ENCODE data around the gene SS18L1. TPM values are rescaled to one million over a fixed set of nuclear protein-coding genes. Genes with fewer than 3 reads are reported as not detected.

Gene SS18L1
- total RNA-seq, 1 experiment from 2014 or later = 10.7 TPM

DNA sequence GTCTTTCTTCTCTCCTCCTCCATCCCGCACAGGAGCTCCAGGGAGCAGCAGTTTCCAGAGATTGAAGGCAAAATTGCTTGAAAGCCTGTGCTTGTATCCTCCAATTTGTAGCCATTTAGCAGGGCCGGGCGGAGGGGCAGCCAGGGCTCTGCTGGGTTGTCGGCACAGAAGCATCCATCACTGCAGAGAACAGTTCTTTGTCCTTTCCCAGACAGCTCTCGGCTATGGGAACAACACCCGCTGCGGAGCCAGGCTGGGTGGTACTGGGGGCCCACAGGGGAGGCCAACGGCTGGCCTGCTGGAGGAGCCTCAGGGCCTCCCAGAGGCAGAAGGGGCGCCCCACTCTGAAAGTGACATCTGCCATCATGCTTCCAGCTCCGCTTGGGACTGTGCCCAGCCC lies 68.7 kb downstream of the SS18L1 start:
- no peak for DNase-seq (ENCODE audit: low read depth)

DNA sequence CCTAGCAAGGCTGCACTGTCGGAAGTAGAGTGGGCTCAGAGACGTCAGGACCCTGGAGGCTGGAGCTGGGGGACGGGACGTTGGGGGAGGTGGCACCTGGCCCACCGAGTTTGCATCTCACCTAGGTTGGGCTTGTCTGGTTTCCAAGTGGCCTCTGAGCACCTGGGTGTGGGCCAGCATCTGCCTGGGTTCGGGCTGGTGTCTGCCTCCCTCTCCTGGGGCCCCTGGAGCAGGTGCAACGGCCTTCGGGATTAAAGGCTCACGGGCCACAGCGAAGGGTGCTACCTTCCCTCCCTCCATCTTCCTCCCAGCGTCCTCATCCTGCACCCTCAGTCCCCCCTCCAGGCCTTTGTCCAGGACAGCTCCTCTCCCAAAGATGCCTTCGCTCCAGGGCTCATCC lies 70.5 kb downstream of the SS18L1 start:
- DNase-seq (ENCODE audit: low read depth) = no peak

GRCh38 chr20:62215020-62215990 lies 71.7 kb downstream of the SS18L1 start:
- no peak for DNase-seq (ENCODE audit: low read depth)

GRCh38 chr20:62215991-62216635 lies 72.5 kb downstream of the SS18L1 start:
- DNase-seq (ENCODE audit: low read depth) = no peak

GRCh38 chr20:62216636-62217566 lies 73.3 kb downstream of the SS18L1 start:
- DNase-seq (ENCODE audit: low read depth) = no peak

GRCh38 chr20:62217913-62218773 lies 74.6 kb downstream of the SS18L1 start:
- DNase-seq (ENCODE audit: low read depth) = no peak

GRCh38 chr20:62219101-62219991 lies 75.8 kb downstream of the SS18L1 start:
- no peak for DNase-seq (ENCODE audit: low read depth)

DNA sequence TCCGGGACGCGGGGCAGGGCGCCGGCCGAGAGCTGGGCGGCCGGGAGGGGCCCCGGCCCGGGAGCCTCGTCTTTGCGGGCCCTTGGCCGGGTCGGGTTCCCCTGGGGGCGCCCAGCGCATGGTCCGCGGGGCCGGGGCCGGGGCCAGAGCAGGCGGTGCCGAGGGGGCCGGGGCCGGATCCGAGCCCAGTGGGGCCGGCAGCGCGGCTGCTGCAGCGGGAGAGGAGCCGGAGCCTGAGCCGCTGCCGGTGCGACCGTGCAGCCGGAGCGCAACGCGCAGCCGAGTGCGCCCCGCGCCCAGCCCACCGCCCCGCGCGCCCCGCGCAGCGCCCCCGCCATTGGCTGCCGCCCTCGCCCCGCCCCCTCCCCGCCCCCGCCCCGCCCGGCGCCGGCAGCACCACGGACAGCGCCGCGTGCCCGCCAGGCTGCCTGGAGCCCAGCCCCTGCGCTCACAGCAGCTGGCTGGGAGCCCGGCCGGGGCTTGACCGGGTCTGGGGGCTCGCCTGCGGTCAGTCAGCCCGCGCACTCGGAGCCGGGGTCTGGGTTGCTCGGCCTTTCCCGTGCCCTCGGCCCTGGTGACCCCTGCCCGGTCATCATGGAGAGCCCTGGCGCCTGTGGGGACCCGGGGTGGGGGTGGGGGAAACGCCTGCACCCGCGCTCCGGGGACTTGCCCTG lies 76.6 kb downstream of the SS18L1 start, which contains the start of gene HRH3:
Gene HRH3 (minus strand): TSS at position 287 of the 674 bp plus-strand sequence. CDS start 308 bp downstream, outside the sequence.
- DNase-seq (ENCODE audit: low read depth) = peak; percentile 26

GRCh38 chr20:62220666-62221568 lies 77.3 kb downstream of the SS18L1 start:
- no peak for DNase-seq (ENCODE audit: low read depth)

- DNase-seq (ENCODE audit: low read depth) = no peak
Measured at GRCh38 chr20:62222266-62222850, 78.8 kb downstream of the SS18L1 start.

DNA sequence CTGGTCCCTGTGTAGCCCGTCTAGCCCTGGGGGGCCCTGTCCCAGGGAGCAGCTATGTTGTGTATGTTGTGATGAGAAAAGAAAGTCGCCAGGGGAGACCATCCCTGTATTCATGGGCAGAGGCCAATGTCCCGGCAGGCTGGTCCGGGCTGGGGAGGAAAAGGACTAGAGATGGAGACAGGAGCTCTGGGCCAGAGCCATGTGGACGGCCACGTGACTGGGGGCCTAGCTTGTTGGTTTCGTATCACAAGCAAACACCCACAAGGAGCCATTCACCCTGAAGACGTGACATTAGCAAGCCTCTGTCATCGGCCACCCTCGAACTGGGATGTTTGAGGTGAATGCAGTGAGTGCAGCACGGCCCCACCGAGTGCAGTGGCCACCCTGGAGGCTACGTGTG lies 79.4 kb downstream of the SS18L1 start:
- DNase-seq (ENCODE audit: low read depth) = no peak

DNA sequence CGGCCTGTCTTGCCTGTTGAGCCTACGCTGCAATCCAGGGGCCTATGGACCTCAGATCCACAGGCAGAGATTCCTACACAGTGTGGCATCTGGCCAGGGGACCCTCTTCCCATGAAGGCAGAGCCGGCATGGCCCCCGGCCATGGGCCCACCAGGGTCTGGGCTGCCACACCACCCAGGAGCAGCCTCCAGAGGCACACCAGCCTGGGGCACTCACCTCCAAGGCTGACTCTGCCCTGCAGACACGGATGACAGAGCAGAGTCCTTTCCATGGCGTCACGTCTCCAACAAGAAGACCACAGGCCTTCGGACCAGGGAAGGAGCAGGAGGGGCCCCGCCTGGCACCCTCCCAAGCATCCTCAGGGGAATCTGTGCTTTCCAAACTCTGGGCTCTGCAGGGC lies 80.0 kb downstream of the SS18L1 start:
- DNase-seq (ENCODE audit: low read depth) = no peak

DNA sequence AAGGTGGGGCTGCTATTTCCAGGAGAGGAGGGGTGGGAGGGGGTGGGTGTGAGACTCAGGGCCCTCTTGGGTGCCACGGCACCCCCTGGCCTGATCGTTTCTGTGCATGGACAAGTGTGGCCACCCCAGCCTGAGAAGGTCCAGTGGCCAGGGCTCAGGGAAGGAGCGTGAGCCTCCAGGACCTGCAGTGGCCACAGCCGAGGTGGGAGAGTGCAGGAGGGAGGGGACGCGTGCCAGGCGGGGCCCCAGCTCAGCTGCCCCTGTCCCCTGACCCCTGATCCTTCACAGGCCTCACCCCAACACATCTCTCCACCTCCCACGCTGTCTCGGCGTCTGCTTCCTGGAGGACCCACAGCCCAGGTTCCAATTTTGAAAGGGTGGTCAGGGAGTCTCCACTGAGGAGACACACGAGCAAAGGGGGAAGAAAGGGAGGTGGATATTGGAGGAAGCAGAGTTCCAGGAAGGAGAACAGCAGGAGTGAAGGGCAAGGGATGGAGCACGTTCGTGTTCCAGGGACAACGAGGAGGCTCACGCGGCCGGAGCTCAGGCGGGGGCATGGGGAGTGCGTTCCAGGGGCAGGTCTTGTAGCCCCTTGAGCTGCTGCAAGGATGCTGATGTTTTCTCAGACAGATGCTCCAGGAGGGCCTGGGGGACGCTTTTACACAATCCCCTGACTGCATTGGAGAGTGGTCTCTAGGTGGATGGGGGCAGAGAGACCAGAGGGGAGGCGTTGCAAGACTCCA lies 80.7 kb downstream of the SS18L1 start:
- DNase-seq (ENCODE audit: low read depth) = no peak

DNA sequence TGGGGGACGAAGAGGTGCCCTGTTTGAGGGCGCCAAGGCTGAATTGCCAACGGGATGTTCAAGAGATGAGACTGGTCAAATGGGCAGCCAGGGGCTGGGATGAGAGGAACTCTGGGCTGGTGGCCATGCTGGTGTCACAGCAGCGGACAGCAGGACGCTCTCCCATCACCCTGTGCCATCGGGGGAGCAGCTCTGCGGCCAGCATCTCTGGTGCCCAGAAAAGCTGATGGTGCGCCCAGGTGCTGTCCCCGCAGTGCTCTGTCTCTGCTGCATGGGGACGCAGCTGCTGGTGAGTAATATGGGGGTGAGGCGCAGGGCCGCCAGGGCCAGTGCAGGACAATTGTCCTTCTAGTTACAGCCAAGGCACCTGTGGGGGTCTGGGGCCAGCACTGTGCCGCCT lies 81.5 kb downstream of the SS18L1 start:
- DNase-seq (ENCODE audit: low read depth) = no peak

DNA sequence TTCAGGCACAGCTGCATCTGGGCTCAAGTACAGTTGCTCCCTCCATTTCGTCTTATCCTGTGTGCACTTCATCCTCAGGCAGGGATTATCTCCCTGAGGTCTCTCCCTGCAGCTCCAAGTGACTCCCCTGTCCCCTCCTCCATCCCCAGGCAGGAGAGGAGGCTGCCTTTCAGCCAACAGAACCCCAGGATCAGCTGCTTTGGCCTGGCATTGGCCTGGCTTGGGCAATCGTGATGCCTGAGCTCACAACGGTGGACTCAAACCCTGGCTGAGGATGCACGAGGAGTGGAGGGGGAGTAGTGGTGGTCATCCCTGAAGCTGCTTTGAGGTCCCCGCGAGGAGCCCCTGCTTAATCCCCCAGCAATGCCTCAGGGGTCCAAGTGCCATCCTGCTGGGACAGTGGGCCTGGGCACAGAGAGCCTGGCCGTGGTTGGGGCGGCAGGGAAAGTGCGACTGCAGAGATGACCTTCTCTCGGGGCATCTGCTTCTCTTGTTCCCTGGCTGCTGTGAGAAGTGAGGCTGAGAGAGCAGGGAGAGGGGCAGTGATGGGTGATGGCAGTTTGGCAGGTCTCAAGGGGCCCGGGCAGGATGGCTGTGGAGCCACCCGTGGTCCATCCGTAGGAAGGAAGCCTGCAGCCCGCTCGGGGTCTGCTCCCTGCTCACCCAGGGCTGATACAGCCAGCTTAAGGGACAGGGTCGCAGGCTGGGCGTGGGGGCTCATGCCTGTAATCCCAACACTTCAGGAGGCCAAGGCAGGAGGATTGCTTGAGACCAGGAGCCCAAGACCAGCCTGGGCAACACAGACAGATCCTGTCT lies 82.5 kb downstream of the SS18L1 start:
- no peak for DNase-seq (ENCODE audit: low read depth)

Measured in RPMI7951 (cell line).